NCI-H510A treated with DMSO at 0.1 percent for 48 hours (cell line): ENCODE measurements around the gene KRTAP6-3.

Experiments
- DNase-seq: peaks from one replicate; lab custom pipeline; 2025; lab: John Stamatoyannopoulos, UW

Gene KRTAP6-3

GRCh38 chr21:30592140-30592539, at the start of gene KRTAP6-3:
TSS of gene KRTAP6-3 (plus strand) at chr21:30592440. CDS start at chr21:30592446, 6 bp downstream.
- no peak for DNase-seq

- no peak for DNase-seq
Observed at GRCh38 chr21:30552782-30553181, 39.5 kb upstream of the KRTAP6-3 start.

GRCh38 chr21:30555095-30555494, 37.1 kb upstream of the KRTAP6-3 start:
- no peak for DNase-seq

- DNase-seq = no peak
Observed at GRCh38 chr21:30561264-30561895, 30.9 kb upstream of the KRTAP6-3 start, which contains the start of gene KRTAP19-7. TSS of gene KRTAP19-7 (minus strand) at chr21:30561314. CDS start at chr21:30561289, 25 bp downstream.

GRCh38 chr21:30561957-30562356, 30.3 kb upstream of the KRTAP6-3 start:
- no peak for DNase-seq

- no peak for DNase-seq
Observed at GRCh38 chr21:30563072-30563471, 29.2 kb upstream of the KRTAP6-3 start.

GRCh38 chr21:30563630-30564029, 28.6 kb upstream of the KRTAP6-3 start:
- DNase-seq = no peak

- no peak for DNase-seq
Observed at GRCh38 chr21:30567617-30568016, 24.6 kb upstream of the KRTAP6-3 start.

GRCh38 chr21:30577766-30578165, 14.5 kb upstream of the KRTAP6-3 start:
- no peak for DNase-seq

GRCh38 chr21:30579346-30579745, 12.9 kb upstream of the KRTAP6-3 start:
- DNase-seq = no peak

GRCh38 chr21:30580132-30580531, 12.1 kb upstream of the KRTAP6-3 start:
- DNase-seq = no peak

GRCh38 chr21:30582870-30583269, 9.4 kb upstream of the KRTAP6-3 start:
- DNase-seq = no peak

- no peak for DNase-seq
Observed at GRCh38 chr21:30590297-30590696, 1.9 kb upstream of the KRTAP6-3 start, which contains the start of gene KRTAP22-2. TSS of gene KRTAP22-2 (minus strand) at chr21:30590397.

GRCh38 chr21:30598802-30599201, 6.6 kb downstream of the KRTAP6-3 start, which contains the start of gene KRTAP6-2:
TSS of gene KRTAP6-2 (minus strand) at chr21:30598902. CDS start at chr21:30598874, 28 bp downstream.
- no peak for DNase-seq

- no peak for DNase-seq
Observed at GRCh38 chr21:30600787-30601186, 8.5 kb downstream of the KRTAP6-3 start, which contains the start of gene KRTAP22-1. TSS of gene KRTAP22-1 (plus strand) at chr21:30601087.

- no peak for DNase-seq
Observed at GRCh38 chr21:30605968-30606367, 13.7 kb downstream of the KRTAP6-3 start.

GRCh38 chr21:30612132-30612531, 19.9 kb downstream of the KRTAP6-3 start:
- DNase-seq = no peak

GRCh38 chr21:30613836-30614235, 21.6 kb downstream of the KRTAP6-3 start, which contains the start of gene KRTAP6-1:
TSS of gene KRTAP6-1 (minus strand) at chr21:30613930. CDS start at chr21:30613904, 26 bp downstream.
- DNase-seq = no peak

- DNase-seq = no peak
Observed at GRCh38 chr21:30615199-30615598, 23.0 kb downstream of the KRTAP6-3 start.

GRCh38 chr21:30616125-30616524, 23.9 kb downstream of the KRTAP6-3 start, which contains the start of gene KRTAP20-1:
TSS of gene KRTAP20-1 (plus strand) at chr21:30616425. CDS start at chr21:30616455, 30 bp downstream.
- no peak for DNase-seq

- no peak for DNase-seq
Observed at GRCh38 chr21:30620080-30620479, 27.8 kb downstream of the KRTAP6-3 start.

- DNase-seq = no peak
Observed at GRCh38 chr21:30620522-30620921, 28.3 kb downstream of the KRTAP6-3 start, which contains the start of gene KRTAP20-4. TSS of gene KRTAP20-4 (plus strand) at chr21:30620627.

- no peak for DNase-seq
Observed at GRCh38 chr21:30623362-30623761, 31.1 kb downstream of the KRTAP6-3 start.
